ENCODE data around the gene SPAG16. TPM values are rescaled to one million over a fixed set of nuclear protein-coding genes. Genes with fewer than 3 reads are reported as not detected.

SPAG16 gene
- total and polyA plus RNA-seq, 11 donors, result 9.8 to 26.1 (median 15.2) TPM

DNA sequence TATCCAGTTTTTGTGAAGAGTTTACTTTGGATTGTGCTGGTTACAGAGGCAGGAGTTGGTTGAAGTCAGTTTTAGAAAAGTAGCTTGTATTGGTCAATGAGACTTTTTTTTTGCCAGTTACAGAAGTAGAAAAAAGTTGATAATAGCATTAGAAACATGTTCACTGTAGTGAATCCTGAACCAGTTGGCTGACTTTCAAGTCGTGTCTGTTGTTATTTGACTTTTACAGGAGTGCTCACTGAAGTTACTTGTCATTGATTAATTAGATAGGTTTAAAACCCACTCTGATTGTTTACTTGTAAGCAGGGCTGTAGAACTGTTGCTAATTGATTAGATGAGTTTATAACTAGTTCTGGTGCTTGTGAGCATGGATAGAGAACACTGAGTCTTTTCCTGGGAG lies 814.5 kb downstream of the SPAG16 start:
- Histone ChIP-seq H3K36me3 (no peaks in the 10 kb centered on the region), H3K9me3 (no peaks in the 10 kb centered on the region), H3K27ac (no peak overlapping the region), H3K27me3 (no peaks in the 10 kb centered on the region), H3K4me1 (no peaks in the 10 kb centered on the region), H3K4me3 (no peak overlapping the region)
- ATAC-seq, result no peak
- WGBS, 4 donors, result 40 to 64% (median 53%) methylated on average over 1 of the region's 1 CpG
- no peak for DNase-seq
- intact Hi-C loops (cut with DNase I), result no loop called here
- TF ChIP-seq POLR2A (IDR thresholded peaks at IDR 0.05), result no peak
- TF ChIP-seq, protein P1, sequence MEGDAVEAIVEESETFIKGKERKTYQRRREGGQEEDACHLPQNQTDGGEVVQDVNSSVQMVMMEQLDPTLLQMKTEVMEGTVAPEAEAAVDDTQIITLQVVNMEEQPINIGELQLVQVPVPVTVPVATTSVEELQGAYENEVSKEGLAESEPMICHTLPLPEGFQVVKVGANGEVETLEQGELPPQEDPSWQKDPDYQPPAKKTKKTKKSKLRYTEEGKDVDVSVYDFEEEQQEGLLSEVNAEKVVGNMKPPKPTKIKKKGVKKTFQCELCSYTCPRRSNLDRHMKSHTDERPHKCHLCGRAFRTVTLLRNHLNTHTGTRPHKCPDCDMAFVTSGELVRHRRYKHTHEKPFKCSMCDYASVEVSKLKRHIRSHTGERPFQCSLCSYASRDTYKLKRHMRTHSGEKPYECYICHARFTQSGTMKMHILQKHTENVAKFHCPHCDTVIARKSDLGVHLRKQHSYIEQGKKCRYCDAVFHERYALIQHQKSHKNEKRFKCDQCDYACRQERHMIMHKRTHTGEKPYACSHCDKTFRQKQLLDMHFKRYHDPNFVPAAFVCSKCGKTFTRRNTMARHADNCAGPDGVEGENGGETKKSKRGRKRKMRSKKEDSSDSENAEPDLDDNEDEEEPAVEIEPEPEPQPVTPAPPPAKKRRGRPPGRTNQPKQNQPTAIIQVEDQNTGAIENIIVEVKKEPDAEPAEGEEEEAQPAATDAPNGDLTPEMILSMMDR (IDR thresholded peaks at IDR 0.05), result no peak

DNA sequence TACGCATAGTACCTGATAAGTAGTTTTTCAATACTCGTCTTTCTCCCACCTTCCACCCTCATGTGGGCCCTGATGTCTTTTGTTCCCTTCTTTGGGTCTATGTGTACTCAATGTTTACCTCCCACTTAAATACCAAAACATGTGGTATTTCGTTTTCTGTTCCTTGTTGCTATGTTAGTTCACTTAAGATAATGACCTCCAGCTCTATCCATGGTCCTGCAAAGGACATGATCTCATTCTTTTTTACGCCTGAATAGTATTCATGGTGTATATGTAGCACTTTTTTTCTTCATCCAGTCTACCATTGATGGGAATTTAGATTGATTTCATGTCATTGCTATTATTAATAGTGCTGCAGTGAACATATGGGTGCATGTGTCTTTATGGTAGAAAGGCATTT lies 816.2 kb downstream of the SPAG16 start:
- H3K9me3 ChIP-seq, result no peaks in the 10 kb centered on the region
- TF ChIP-seq POLR2A (IDR thresholded peaks at IDR 0.05), result no peak
- TF ChIP-seq, protein P1 (IDR thresholded peaks at IDR 0.05), result no peak
- no peak overlapping the region for H3K4me3 ChIP-seq
- intact Hi-C loops (cut with DNase I), result no loop called here
- WGBS, 4 donors, result 71 to 76% (median 72%) methylated on average over 4 of the region's 4 CpGs
- H3K27me3 ChIP-seq, result no peaks in the 10 kb centered on the region
- H3K27ac ChIP-seq, result no peak overlapping the region
- no peaks in the 10 kb centered on the region for H3K36me3 ChIP-seq
- no peak for DNase-seq
- no peak for ATAC-seq
- no peaks in the 10 kb centered on the region for H3K4me1 ChIP-seq

DNA sequence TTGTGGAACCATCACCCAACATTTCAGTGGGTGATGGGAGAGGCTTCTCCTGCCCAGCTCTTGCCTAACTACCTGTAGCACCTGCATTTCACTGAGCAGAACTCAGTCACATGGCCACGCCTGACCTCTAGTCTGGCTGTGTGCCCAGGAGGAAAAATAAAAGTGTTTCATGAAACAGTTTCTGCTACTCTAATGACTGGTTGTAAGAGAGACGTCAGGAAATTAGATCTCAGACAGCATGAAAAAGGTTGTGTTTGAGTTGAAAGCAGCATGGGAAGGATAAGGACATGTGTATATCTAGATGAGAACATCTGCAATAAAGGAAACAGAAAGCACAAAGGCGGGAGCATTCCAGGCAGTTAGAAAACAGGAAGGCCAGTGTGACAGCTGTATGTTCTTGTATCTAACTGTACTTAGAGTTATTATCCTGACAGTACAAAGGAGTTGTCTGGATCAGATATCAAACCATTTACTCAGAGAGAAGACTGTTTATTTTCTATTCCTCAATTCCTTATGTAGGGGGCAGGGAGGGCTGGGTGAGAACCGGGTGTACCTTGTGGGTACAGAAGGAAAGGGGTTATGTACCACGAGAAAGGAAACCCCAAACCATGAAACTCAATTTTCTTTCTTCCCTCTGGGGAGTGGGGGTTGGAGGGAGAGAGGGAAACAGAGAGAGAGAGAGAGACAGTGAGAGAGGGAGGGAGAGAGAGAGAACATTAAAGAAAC lies 819.2 kb downstream of the SPAG16 start:
- no peak for ATAC-seq
- intact Hi-C loops (cut with DNase I), result no loop called here

DNA sequence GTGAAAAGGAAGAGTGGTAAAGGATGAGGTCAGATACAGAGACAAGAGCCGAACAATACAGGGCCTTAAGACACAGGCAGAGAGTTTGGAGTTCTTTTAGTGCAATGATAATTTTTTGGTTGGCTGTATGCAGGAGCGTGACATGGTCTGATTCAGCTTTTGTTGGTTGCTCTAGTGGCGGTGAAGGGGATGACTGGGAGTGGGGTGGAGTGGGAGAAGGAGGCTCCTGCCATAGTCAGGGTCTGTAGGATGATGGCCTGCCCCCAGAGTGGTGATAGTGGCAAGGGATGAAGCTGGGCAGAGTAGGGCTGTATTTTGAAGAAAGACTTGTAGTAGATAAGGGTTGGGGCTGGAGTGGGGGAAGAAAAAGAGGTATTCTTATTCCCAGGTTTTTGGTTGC lies 820.0 kb downstream of the SPAG16 start:
- intact Hi-C loops (cut with DNase I), result no loop called here
- TF ChIP-seq, protein P1 (IDR thresholded peaks at IDR 0.05), result no peak
- no peak for TF ChIP-seq POLR2A (IDR thresholded peaks at IDR 0.05)
- no peaks in the 10 kb centered on the region for H3K36me3 ChIP-seq
- no peak overlapping the region for H3K4me3 ChIP-seq
- no peaks in the 10 kb centered on the region for H3K27me3 ChIP-seq
- H3K27ac ChIP-seq, result no peak overlapping the region
- no peaks in the 10 kb centered on the region for H3K4me1 ChIP-seq
- WGBS, 4 donors, result 79 to 87% (median 83%) methylated on average over 3 of the region's 3 CpGs
- DNase-seq (no peak), ATAC-seq (no peak)
- H3K9me3 ChIP-seq, result peaks cover 0 to 5% (median 0%) of the 10 kb centered on the region in 12 donors

More for the DNA sequence above, 819.2 kb downstream of the SPAG16 start:
- TF ChIP-seq, protein P1 (IDR thresholded peaks at IDR 0.05), result no peak
- no peak for TF ChIP-seq POLR2A (IDR thresholded peaks at IDR 0.05)
- Histone ChIP-seq H3K9me3 (no peaks in the 10 kb centered on the region), H3K4me1 (no peaks in the 10 kb centered on the region), H3K36me3 (no peaks in the 10 kb centered on the region), H3K27me3 (no peaks in the 10 kb centered on the region), H3K27ac (no peak overlapping the region), H3K4me3 (no peak overlapping the region)
- 30 to 33% (median 32%) methylated on average over 5 of the region's 5 CpGs for WGBS, 4 donors
- no peak for DNase-seq

Data from heart left ventricle (tissue), 16 donors.